ENCODE data around the gene C8A. TPM values are rescaled to one million over a fixed set of nuclear protein-coding genes. Genes with fewer than 3 reads are reported as not detected.
A peak's percentile ranks its signal among the peaks of the same experiment; 100 is the strongest.

The C8A gene
- total and polyA plus RNA-seq, 2 of the 13 experiments (the other 11 are each of a cell fraction or from before 2014, with no cell fraction given), result 10.5 to 15.0 TPM

GRCh38 chr1:56890229-56890628 lies 35.6 kb downstream of the C8A start (continued):
- TF ChIP-seq ETV5 (CRISPR knock-in tag; IDR thresholded peaks at IDR 0.05; ENCODE audit: borderline replicate concordance) (peak; percentile 61; the same call in 1 of the 2 replicates), ERF (CRISPR knock-in tag; IDR thresholded peaks at IDR 0.05) (peak; percentile 43; the same call in 1 of the 2 replicates), FOXA1 (IDR thresholded peaks at IDR 0.05) (no peak), FOXA1 (CRISPR knock-in tag; IDR thresholded peaks at IDR 0.05) (0 out of 2 replicates have a peak, but pooled peaks have one; percentile 3), MED1 (CRISPR knock-in tag; IDR thresholded peaks at IDR 0.05) (peak; percentile 66), RXRB (CRISPR knock-in tag; IDR thresholded peaks at IDR 0.05; ENCODE audit: borderline replicate concordance) (0 out of 2 replicates have a peak, but pooled peaks have one; percentile 18), MLX (CRISPR knock-in tag; IDR thresholded peaks at IDR 0.05) (peak; percentile 55; the same call in 1 of the 2 replicates), SAP130 (CRISPR knock-in tag; IDR thresholded peaks at IDR 0.05; ENCODE audit: low read depth) (peak; percentile 35), SRSF4 (IDR thresholded peaks at IDR 0.05; ENCODE audit: low read depth, low read length, poor library complexity, severe bottlenecking) (no peak), HMG20A (CRISPR knock-in tag; IDR thresholded peaks at IDR 0.05; ENCODE audit: borderline replicate concordance) (peak; percentile 63; the same call in 1 of the 2 replicates), RARG (CRISPR knock-in tag; IDR thresholded peaks at IDR 0.05; ENCODE audit: low read depth) (no peak), FOXP1 (IDR thresholded peaks at IDR 0.05) (no peak), FOXP1 (CRISPR knock-in tag; IDR thresholded peaks at IDR 0.05) (peak; percentile 30; the same call in 1 of the 2 replicates), ZFP36L1 (CRISPR knock-in tag; IDR thresholded peaks at IDR 0.05) (no peak), EZH2 (conservative IDR thresholded peaks at IDR 0.05; ENCODE audit: low read depth, low read length) (no peak), ZNF274 (CRISPR knock-in tag; IDR thresholded peaks at IDR 0.05) (no peak), NFIC (IDR thresholded peaks at IDR 0.05; ENCODE audit: low read length) (peak; percentile 32; the same call in 1 of the 2 replicates), ARHGAP35 (CRISPR knock-in tag; IDR thresholded peaks at IDR 0.05; ENCODE audit: borderline replicate concordance) (no peak), ZEB1 (IDR thresholded peaks at IDR 0.05; ENCODE audit: insufficient replicate concordance, low read depth) (peak; percentile 65), ZNF605 (CRISPR knock-in tag; IDR thresholded peaks at IDR 0.05) (no peak), ARID5B (CRISPR knock-in tag; IDR thresholded peaks at IDR 0.05) (peak; percentile 83), USF2 (IDR thresholded peaks at IDR 0.05; ENCODE audit: low read depth, low read length) (no peak), USF2 (CRISPR knock-in tag; IDR thresholded peaks at IDR 0.05; ENCODE audit: borderline replicate concordance) (no peak)
- TF ChIP-seq, protein P1, sequence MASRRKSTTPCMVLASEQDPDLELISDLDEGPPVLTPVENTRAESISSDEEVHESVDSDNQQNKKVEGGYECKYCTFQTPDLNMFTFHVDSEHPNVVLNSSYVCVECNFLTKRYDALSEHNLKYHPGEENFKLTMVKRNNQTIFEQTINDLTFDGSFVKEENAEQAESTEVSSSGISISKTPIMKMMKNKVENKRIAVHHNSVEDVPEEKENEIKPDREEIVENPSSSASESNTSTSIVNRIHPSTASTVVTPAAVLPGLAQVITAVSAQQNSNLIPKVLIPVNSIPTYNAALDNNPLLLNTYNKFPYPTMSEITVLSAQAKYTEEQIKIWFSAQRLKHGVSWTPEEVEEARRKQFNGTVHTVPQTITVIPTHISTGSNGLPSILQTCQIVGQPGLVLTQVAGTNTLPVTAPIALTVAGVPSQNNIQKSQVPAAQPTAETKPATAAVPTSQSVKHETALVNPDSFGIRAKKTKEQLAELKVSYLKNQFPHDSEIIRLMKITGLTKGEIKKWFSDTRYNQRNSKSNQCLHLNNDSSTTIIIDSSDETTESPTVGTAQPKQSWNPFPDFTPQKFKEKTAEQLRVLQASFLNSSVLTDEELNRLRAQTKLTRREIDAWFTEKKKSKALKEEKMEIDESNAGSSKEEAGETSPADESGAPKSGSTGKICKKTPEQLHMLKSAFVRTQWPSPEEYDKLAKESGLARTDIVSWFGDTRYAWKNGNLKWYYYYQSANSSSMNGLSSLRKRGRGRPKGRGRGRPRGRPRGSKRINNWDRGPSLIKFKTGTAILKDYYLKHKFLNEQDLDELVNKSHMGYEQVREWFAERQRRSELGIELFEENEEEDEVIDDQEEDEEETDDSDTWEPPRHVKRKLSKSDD (CRISPR knock-in tag; IDR thresholded peaks at IDR 0.05; ENCODE audit: low read depth), result no peak

Data from HepG2 (cell line).